Adrenal gland (tissue), 5 donors: ENCODE measurements around the gene KLRC3.

Experiments
- POLR2A ChIP-seq, 2 donors: fragments of 450-650 bp; IDR thresholded peaks; one replicate each; pipeline ENCODE4 v1.6.1; 2017; ENCODE audit warnings: antibody characterized with exemption in 2 of 2, mild to moderate bottlenecking in 2 of 2, moderate library complexity in 1 of 2
- TF ChIP-seq, protein P1 (sequence below), 6 experiments: fragments of 450-650 bp in 4 of 6; fragments of 200-600 bp in 2 of 6; sonication (generic) in 1 of 6; IDR thresholded peaks; 1 replicate in 5 of 6; 2 replicates in 1 of 6; pipeline versions ENCODE4 v1.5.1 to v1.8.0; 2016 to 2021; ENCODE audit warnings: antibody characterized with exemption in 6 of 6, mild to moderate bottlenecking in 2 of 6, moderate library complexity in 1 of 6
- donor health status: DM: no; HTN: no; CAD: no.

GRCh38 chr12:10406725-10407124 is 13.7 kb downstream of the KLRC3 start:
- TF ChIP-seq POLR2A (IDR thresholded peaks at IDR 0.05) = no peak
- TF ChIP-seq, protein P1, sequence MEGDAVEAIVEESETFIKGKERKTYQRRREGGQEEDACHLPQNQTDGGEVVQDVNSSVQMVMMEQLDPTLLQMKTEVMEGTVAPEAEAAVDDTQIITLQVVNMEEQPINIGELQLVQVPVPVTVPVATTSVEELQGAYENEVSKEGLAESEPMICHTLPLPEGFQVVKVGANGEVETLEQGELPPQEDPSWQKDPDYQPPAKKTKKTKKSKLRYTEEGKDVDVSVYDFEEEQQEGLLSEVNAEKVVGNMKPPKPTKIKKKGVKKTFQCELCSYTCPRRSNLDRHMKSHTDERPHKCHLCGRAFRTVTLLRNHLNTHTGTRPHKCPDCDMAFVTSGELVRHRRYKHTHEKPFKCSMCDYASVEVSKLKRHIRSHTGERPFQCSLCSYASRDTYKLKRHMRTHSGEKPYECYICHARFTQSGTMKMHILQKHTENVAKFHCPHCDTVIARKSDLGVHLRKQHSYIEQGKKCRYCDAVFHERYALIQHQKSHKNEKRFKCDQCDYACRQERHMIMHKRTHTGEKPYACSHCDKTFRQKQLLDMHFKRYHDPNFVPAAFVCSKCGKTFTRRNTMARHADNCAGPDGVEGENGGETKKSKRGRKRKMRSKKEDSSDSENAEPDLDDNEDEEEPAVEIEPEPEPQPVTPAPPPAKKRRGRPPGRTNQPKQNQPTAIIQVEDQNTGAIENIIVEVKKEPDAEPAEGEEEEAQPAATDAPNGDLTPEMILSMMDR (IDR thresholded peaks at IDR 0.05) = no peak
